Ovary (tissue), 9 donors: ENCODE data around the gene GUK1. TPM values are rescaled to one million over a fixed set of nuclear protein-coding genes. Genes with fewer than 3 reads are reported as not detected.

ENCODE experiments used
- DNase-seq, 5 donors: peaks; one replicate each; pipeline ENCODE4 v3.0.0-alpha.2; 2019 to 2020
- H3K27ac ChIP-seq, 2 donors: fragments of 200-600 bp; one replicate each; pipeline versions ENCODE4 v1.5.1 to v1.8.0; 2019 to 2022
- H3K27me3 ChIP-seq: fragments of 200-600 bp; one replicate; pipeline ENCODE4 v1.8.0; 2022
- H3K36me3 ChIP-seq: fragments of 200-600 bp; sonication (generic); one replicate; pipeline ENCODE4 v1.5.1; 2019
- H3K4me1 ChIP-seq: one replicate; pipeline ENCODE4 v1.8.1; 2013; ENCODE audit warnings: mild to moderate bottlenecking, moderate library complexity; ENCODE audit not compliant: insufficient read depth
- H3K4me3 ChIP-seq: fragments of 200-600 bp; sonication (generic); one replicate; pipeline ENCODE4 v1.5.1; 2017
- H3K9me3 ChIP-seq, 2 donors: fragments of 200-600 bp in 1 of 2; sonication (generic) in 1 of 2; one replicate each; pipeline versions ENCODE4 v1.5.1 to v1.8.1; 2013 to 2019; ENCODE audit warnings: mild to moderate bottlenecking in 1 of 2, moderate library complexity in 1 of 2
- EP300 ChIP-seq: sonication (generic); formaldehyde crosslinking; IDR thresholded peaks from one replicate; pipeline ENCODE4 v1.6.1; 2017; ENCODE audit warnings: antibody characterized with exemption
- POLR2A ChIP-seq: fragments of 450-650 bp; IDR thresholded peaks from one replicate; pipeline ENCODE4 v1.6.1; 2017; ENCODE audit warnings: antibody characterized with exemption, mild to moderate bottlenecking, moderate library complexity
- WGBS, 3 donors: extraction: QIAGEN DNeasy Blood & Tissue Kit in 1 of 3; methylation state at CpG; one replicate each; pipeline versions ENCODE4 v1.1.5 to v1.1.7; 2013 to 2017; 5-methylcytosine and 5-hydroxymethylcytosine counted together
- intact Hi-C, 4 donors: fragments of 100-400 bp; cut with DNase I; formaldehyde crosslinking; loops; one replicate each; pipeline versions ENCODE4 v1.11.0 to v1.15.1; 2022 to 2023
- polyA plus RNA-seq, 2 donors: library from polyadenylated mRNA; stranded (reverse); fragments of 200-250 nt in 1 of 2; fragments of 350-450 nt in 1 of 2; fragmentation: Illumina TruSeq in 1 of 2; extraction: RNeasy Lipid Tissue Mini Kit (QIAGEN cat#74804) in 1 of 2; gene quantifications; one replicate each; pipeline ENCODE4 v1.2.3, GENCODE V29; 2013 to 2014
- total RNA-seq, 7 donors: library from RNA; depleted of rRNA in 2 of 7; stranded (reverse); fragments of >200 nt in 2 of 7; fragmentation: NEBNext Ultra II Directional in 3 of 7; extraction: Animal tissue kit (Norgen Biotek cat#: 25700) in 3 of 7; gene quantifications; one replicate each; pipeline versions ENCODE4 v1.1.0 to v1.2.4, GENCODE V29; 2016 to 2023
- TF ChIP-seq, protein P1 (sequence below), 3 donors: fragments of 450-650 bp in 2 of 3; fragments of 200-600 bp in 1 of 3; IDR thresholded peaks; one replicate each; pipeline versions ENCODE4 v1.5.1 to v1.8.0; 2016 to 2022; ENCODE audit warnings: antibody characterized with exemption in 3 of 3, mild to moderate bottlenecking in 1 of 3
- donor health status: DM: no; HTN: no; CAD: no; lungs with moderate emphysema.
- donor health status: DM: no; HTN: no; CAD: no.
- donor health status: Bipolar disorder and iron deficiency.
- donor health status: DM: yes; HTN: yes; CAD: no.
- donor health status: DM: no; HTN: no; CAD: no.
- donor health status: DM: yes; HTN: yes; CAD: no.

The GUK1 gene
- total and polyA plus RNA-seq, 9 donors = 17.7 to 256 (median 171) TPM

DNA sequence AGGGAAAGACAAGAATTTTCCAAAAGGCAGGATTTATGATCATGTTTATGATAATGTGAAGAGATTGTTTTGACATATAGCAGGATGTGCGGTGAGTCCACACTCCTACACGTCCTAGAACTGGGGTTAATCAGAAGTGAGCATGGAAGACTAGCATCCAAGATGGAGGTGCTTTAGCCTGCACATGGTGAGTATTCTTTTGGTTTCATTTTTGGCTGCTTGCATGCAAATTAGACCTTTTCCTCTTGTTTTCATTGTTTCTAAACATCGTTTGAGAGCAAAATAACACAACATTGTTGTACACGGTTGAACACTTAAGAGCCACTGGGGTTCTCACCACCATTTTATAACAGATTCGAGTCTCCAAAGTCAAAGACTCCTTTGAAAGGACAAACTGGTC, 14.9 kb upstream of the GUK1 start:
- H3K27ac ChIP-seq = no peak overlapping the region
- 46 to 58% (median 48%) methylated on average over 5 of the region's 5 CpGs for WGBS, 3 donors

DNA sequence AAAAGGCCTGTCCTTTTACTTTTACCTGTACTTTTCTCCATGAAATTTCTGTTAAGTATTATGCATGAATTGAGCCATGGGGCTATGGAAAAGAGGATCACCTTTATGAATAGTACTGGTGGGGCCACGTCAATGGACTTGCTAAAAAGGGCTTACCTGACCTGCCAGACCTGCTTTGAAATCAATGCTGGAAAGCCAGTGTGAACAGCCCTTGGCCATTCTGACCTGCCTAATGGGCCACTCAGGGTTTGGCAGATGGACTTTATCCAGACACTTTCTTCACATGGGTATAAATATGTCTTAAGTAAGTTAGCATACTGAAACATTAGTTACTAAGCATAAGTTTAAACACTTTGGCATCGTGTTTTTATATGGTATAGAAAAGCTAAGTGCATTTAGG, 8.3 kb upstream of the GUK1 start:
- TF ChIP-seq EP300 = no peak
- no peak for TF ChIP-seq POLR2A
- TF ChIP-seq, protein P1, sequence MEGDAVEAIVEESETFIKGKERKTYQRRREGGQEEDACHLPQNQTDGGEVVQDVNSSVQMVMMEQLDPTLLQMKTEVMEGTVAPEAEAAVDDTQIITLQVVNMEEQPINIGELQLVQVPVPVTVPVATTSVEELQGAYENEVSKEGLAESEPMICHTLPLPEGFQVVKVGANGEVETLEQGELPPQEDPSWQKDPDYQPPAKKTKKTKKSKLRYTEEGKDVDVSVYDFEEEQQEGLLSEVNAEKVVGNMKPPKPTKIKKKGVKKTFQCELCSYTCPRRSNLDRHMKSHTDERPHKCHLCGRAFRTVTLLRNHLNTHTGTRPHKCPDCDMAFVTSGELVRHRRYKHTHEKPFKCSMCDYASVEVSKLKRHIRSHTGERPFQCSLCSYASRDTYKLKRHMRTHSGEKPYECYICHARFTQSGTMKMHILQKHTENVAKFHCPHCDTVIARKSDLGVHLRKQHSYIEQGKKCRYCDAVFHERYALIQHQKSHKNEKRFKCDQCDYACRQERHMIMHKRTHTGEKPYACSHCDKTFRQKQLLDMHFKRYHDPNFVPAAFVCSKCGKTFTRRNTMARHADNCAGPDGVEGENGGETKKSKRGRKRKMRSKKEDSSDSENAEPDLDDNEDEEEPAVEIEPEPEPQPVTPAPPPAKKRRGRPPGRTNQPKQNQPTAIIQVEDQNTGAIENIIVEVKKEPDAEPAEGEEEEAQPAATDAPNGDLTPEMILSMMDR (IDR thresholded peaks at IDR 0.05) = no peak
- H3K27ac ChIP-seq = no peak overlapping the region
- no peaks in the 10 kb centered on the region for H3K27me3 ChIP-seq
- no peak overlapping the region for H3K4me3 ChIP-seq
- H3K4me1 ChIP-seq = no peaks in the 10 kb centered on the region
- no peak for DNase-seq
- no peaks in the 10 kb centered on the region for H3K36me3 ChIP-seq
- no peaks in the 10 kb centered on the region for H3K9me3 ChIP-seq
- WGBS, 3 donors = 88 to 93% (median 88%) methylated on average over 2 of the region's 2 CpGs
- intact Hi-C loops = loop anchor here in 1 of 4 donors (5.0 to 10.0 kb wide), 2 partner anchors 353 to 381 kb away; partner anchors contain the start of gene RNF187

More for the DNA sequence above, 14.9 kb upstream of the GUK1 start:
- no peaks in the 10 kb centered on the region for H3K36me3 ChIP-seq
- no peak overlapping the region for H3K4me3 ChIP-seq
- no peak for TF ChIP-seq POLR2A
- TF ChIP-seq, protein P1 (IDR thresholded peaks at IDR 0.05) = no peak
- TF ChIP-seq EP300 = no peak
- no peaks in the 10 kb centered on the region for H3K9me3 ChIP-seq
- intact Hi-C loops = no loop called here
- H3K4me1 ChIP-seq = no peaks in the 10 kb centered on the region
- no peak for DNase-seq
- no peaks in the 10 kb centered on the region for H3K27me3 ChIP-seq

DNA sequence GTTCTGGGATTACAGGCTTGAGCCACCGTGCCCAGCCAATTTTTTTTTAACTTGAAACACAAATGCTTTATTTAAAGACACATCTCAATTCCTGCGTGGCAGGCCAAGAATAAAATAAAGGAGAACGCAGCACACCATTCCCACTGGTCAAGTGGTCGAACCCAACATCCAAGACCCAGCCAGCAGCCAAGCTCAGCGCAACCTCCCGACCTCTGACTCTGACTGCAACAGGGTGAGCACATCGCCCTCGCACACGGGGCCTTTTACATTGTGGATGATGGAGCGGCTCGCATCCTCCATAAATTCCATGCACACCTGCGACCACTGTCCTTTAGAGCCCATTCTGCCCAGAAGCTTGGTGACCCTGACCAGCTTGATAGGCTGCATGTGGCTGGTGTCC, 5.5 kb upstream of the GUK1 start:
- Histone ChIP-seq H3K27ac (no peak overlapping the region), H3K9me3 (no peaks in the 10 kb centered on the region), H3K36me3 (no peaks in the 10 kb centered on the region), H3K4me1 (peaks cover 2% of the 10 kb centered on the region), H3K27me3 (no peaks in the 10 kb centered on the region), H3K4me3 (no peak overlapping the region)
- WGBS, 3 donors = 76 to 84% (median 81%) methylated on average over 12 of the region's 12 CpGs
- no peak for DNase-seq
- no peak for TF ChIP-seq POLR2A
- TF ChIP-seq, protein P1 (IDR thresholded peaks at IDR 0.05) = no peak
- no peak for TF ChIP-seq EP300
- intact Hi-C loops = loop anchor here in 1 of 4 donors (5.0 to 10.0 kb wide), 2 partner anchors 350 to 378 kb away; partner anchors contain the start of gene RNF187

DNA sequence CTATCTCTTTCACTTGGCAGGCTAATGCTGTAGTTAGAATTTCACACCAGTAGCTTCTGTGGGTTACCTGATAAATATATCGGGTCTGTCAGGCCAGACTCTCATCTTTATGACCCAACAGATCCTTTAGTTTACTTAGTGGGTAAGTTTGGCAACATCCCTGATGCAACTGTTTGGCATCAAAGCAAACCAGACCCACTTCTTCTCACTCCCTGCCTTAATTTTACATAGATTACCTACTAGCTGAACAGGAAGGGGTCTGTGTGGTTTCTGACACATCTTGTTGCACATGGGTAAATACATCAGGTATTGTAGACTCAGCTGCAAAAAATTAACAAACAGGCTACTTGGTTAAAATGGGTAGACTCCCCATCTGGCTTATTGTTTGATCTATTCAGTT, 3.2 kb upstream of the GUK1 start:
- Histone ChIP-seq H3K27ac (no peak overlapping the region), H3K36me3 (no peaks in the 10 kb centered on the region), H3K9me3 (no peaks in the 10 kb centered on the region), H3K27me3 (no peaks in the 10 kb centered on the region), H3K4me3 (no peak overlapping the region), H3K4me1 (peaks cover 9% of the 10 kb centered on the region)
- DNase-seq = no peak
- intact Hi-C loops = loop anchor here in 1 of 4 donors (10.0 kb wide), 1 partner anchor 348 kb away; the partner anchor contains the start of gene RNF187
- WGBS, 3 donors = 25 to 45% (median 32%) methylated on average over 1 of the region's 1 CpG
- TF ChIP-seq POLR2A = no peak
- TF ChIP-seq, protein P1 (IDR thresholded peaks at IDR 0.05) = no peak
